IMR-90 (cell line): Measurements from ENCODE around the gene NPAS3. TPM values are rescaled to one million over a fixed set of nuclear protein-coding genes. Genes with fewer than 3 reads are reported as not detected.

ENCODE experiments used
- ATAC-seq: fragments of 200-7000 bp; cut with Tn5 transposase; 2 replicates; pipeline ENCODE4 v1.9.1; 2020; ENCODE audit warnings: low read depth, mild to moderate bottlenecking, moderate library complexity
- BruUV-seq: library from RNA; stranded (reverse); fragments of 400-500 nt; replicated peaks from 2 replicates; lab custom pipeline; 2021; lab: Mats Ljungman, UMichigan
- CTCF ChIA-PET: fragments of 300-600 bp; formaldehyde crosslinking; extraction: SDS; loops from one replicate; lab custom pipeline; 2021; ENCODE audit warnings: antibody characterized with exemption; lab: Yijun Ruan, JAX
- POLR2A ChIA-PET: fragments of 300-600 bp; sonication (Branson Sonifier 250); formaldehyde crosslinking; loops from one replicate; lab custom pipeline; 2022; ENCODE audit warnings: antibody characterized with exemption; ENCODE audit not compliant: unreplicated experiment; lab: Charles Lee
- DNase-seq: peaks from one replicate; pipeline ENCODE4 v3.0.0; 2013
- H2AFZ ChIP-seq: replicated peaks from 2 replicates; pipeline ENCODE3; 2013; ENCODE audit warnings: low read length, mild to moderate bottlenecking; ENCODE audit not compliant: poor library complexity
- H2AK5ac ChIP-seq: 2 replicates; pipeline ENCODE4 v1.6.1; 2013; ENCODE audit warnings: low read depth, low read length, inconsistent platforms
- H2AK9ac ChIP-seq: replicated peaks from 2 replicates; pipeline ENCODE3; 2013; ENCODE audit warnings: mild to moderate bottlenecking, low read depth, low read length, moderate library complexity; ENCODE audit not compliant: poor library complexity
- H2BK120ac ChIP-seq: 2 replicates; pipeline ENCODE4 v1.6.1; 2013; ENCODE audit warnings: low read depth, low read length, inconsistent platforms
- H2BK15ac ChIP-seq: 3 replicates; pipeline ENCODE4 v1.6.1; 2013; ENCODE audit warnings: low read depth, low read length, inconsistent platforms
- H2BK20ac ChIP-seq: 2 replicates; pipeline ENCODE4 v1.6.1; 2013; ENCODE audit warnings: low read depth, mild to moderate bottlenecking, inconsistent platforms, low read length, moderate library complexity
- H2BK5ac ChIP-seq: 2 replicates; pipeline ENCODE4 v1.6.1; 2013; ENCODE audit warnings: mild to moderate bottlenecking, low read depth, low read length, inconsistent platforms; ENCODE audit not compliant: poor library complexity, severe bottlenecking
- H3K14ac ChIP-seq: replicated peaks from 2 replicates; pipeline ENCODE4 v1.6.1; 2013; ENCODE audit warnings: low read depth, low read length, inconsistent platforms
- H3K18ac ChIP-seq: 2 replicates; pipeline ENCODE4 v1.6.1; 2013; ENCODE audit warnings: low read depth, low read length, control low read depth
- H3K23ac ChIP-seq: 2 replicates; pipeline ENCODE4 v1.6.1; 2013; ENCODE audit warnings: low read depth, low read length, inconsistent platforms
- H3K27ac ChIP-seq: 2 replicates; pipeline ENCODE4 v1.5.1; 2013; ENCODE audit warnings: mild to moderate bottlenecking, control low read depth, low read length; ENCODE audit not compliant: insufficient read depth
- H3K27me3 ChIP-seq: 2 replicates; pipeline ENCODE4 v1.6.1; 2013; ENCODE audit warnings: low read length; ENCODE audit not compliant: control insufficient read depth, insufficient read depth
- H3K36me3 ChIP-seq: 2 replicates; pipeline ENCODE4 v1.6.1; 2013; ENCODE audit warnings: low read length, mixed read lengths; ENCODE audit not compliant: control insufficient read depth, insufficient read depth
- H3K4ac ChIP-seq: 2 replicates; pipeline ENCODE4 v1.6.1; 2013; ENCODE audit warnings: low read depth, low read length, inconsistent platforms
- H3K4me1 ChIP-seq: 2 replicates; pipeline ENCODE4 v1.6.1; 2013; ENCODE audit warnings: low read length, mixed read lengths; ENCODE audit not compliant: control insufficient read depth, insufficient read depth
- H3K4me2 ChIP-seq: 2 replicates; pipeline ENCODE4 v1.6.1; 2013; ENCODE audit warnings: low read depth, mild to moderate bottlenecking, control low read depth, low read length, moderate library complexity
- H3K4me3 ChIP-seq: 2 replicates; pipeline ENCODE4 v1.5.1; 2013; ENCODE audit warnings: low read depth, mild to moderate bottlenecking, control low read depth, low read length, moderate library complexity; ENCODE audit not compliant: insufficient read depth
- H3K56ac ChIP-seq: 2 replicates; pipeline ENCODE4 v1.6.1; 2013; ENCODE audit warnings: low read length, inconsistent platforms; ENCODE audit not compliant: insufficient read depth; ENCODE audit errors: extremely low read depth
- H3K79me1 ChIP-seq, 2 experiments: 2 replicates each; pipeline ENCODE4 v1.6.1; 2013; ENCODE audit warnings: low read length in 2 of 2, inconsistent platforms in 1 of 2, low read depth in 1 of 2
- H3K9ac ChIP-seq: 2 replicates; pipeline ENCODE4 v1.6.1; 2013; ENCODE audit warnings: low read depth, low read length, control low read depth
- H3K9me1 ChIP-seq: 2 replicates; pipeline ENCODE4 v1.6.1; 2013; ENCODE audit warnings: low read length, inconsistent platforms; ENCODE audit not compliant: insufficient read depth
- H3K9me3 ChIP-seq: 2 replicates; pipeline ENCODE4 v1.6.1; 2013; ENCODE audit warnings: low read length; ENCODE audit not compliant: control insufficient read depth, insufficient read depth
- H4K20me1 ChIP-seq: 2 replicates; pipeline ENCODE4 v1.6.1; 2013; ENCODE audit warnings: low read length, inconsistent platforms; ENCODE audit not compliant: insufficient read depth
- H4K5ac ChIP-seq: 2 replicates; pipeline ENCODE4 v1.6.1; 2013; ENCODE audit warnings: mild to moderate bottlenecking, low read depth, low read length, control low read depth
- H4K8ac ChIP-seq, 2 experiments: 2 replicates each; pipeline ENCODE4 v1.6.1; 2013; ENCODE audit warnings: low read depth in 2 of 2, low read length in 2 of 2, control low read depth in 1 of 2, inconsistent platforms in 1 of 2
- H4K91ac ChIP-seq: 2 replicates; pipeline ENCODE4 v1.6.1; 2013; ENCODE audit warnings: low read depth, low read length, inconsistent platforms; ENCODE audit not compliant: insufficient read depth
- BHLHE40 ChIP-seq: fragments of 150-350 bp; IDR thresholded peaks from 2 replicates; pipeline ENCODE4 v1.6.1; 2016; ENCODE audit warnings: mild to moderate bottlenecking, low read depth, low read length
- FOS ChIP-seq: fragments of 150-350 bp; IDR thresholded peaks from 2 replicates; pipeline ENCODE4 v1.6.1; 2016; ENCODE audit warnings: low read depth, low read length
- MAFK ChIP-seq: IDR thresholded peaks from 2 replicates; pipeline ENCODE4 v1.6.1; 2012; ENCODE audit warnings: low read depth, low read length, improper control_type of control experiment
- MAZ ChIP-seq: IDR thresholded peaks from 2 replicates; pipeline ENCODE4 v1.6.1; 2012; ENCODE audit warnings: low read depth, mild to moderate bottlenecking, low read length, improper control_type of control experiment, moderate library complexity, borderline replicate concordance
- MXI1 ChIP-seq: IDR thresholded peaks from 2 replicates; pipeline ENCODE4 v1.6.1; 2012; ENCODE audit warnings: low read depth, mild to moderate bottlenecking, low read length, moderate library complexity, borderline replicate concordance
- POLR2A ChIP-seq: IDR thresholded peaks from 2 replicates; pipeline ENCODE4 v1.6.1; 2012; ENCODE audit warnings: mild to moderate bottlenecking, low read depth, low read length
- RAD21 ChIP-seq: IDR thresholded peaks from 2 replicates; pipeline ENCODE4 v1.6.1; 2012; ENCODE audit warnings: low read length, improper control_type of control experiment
- RCOR1 ChIP-seq: IDR thresholded peaks from 2 replicates; pipeline ENCODE4 v1.6.1; 2012; ENCODE audit warnings: mild to moderate bottlenecking, low read length, improper control_type of control experiment; ENCODE audit not compliant: insufficient replicate concordance
- RFX5 ChIP-seq: IDR thresholded peaks from 2 replicates; pipeline ENCODE4 v1.8.0; 2012; ENCODE audit warnings: low read depth, mild to moderate bottlenecking, low read length, moderate library complexity
- SMC3 ChIP-seq: fragments of 150-350 bp; IDR thresholded peaks from 2 replicates; pipeline ENCODE4 v1.6.1; 2016; ENCODE audit warnings: low read depth, mild to moderate bottlenecking, antibody characterized with exemption, low read length, moderate library complexity
- WGBS, 2 experiments: methylation state at CpG; one replicate each; pipeline versions ENCODE4 v1.1.5 to v1.1.7; 2013; ENCODE audit warnings: missing lambda C conversion rate in 2 of 2; ENCODE audit not compliant: insufficient read length in 1 of 2; ENCODE audit errors: extremely low coverage in 2 of 2; 5-methylcytosine and 5-hydroxymethylcytosine counted together
- dilution Hi-C: fragments of 300-500 bp; cut with HindIII; formaldehyde crosslinking; loops from one replicate; pipeline ENCODE4 v1.14.3; 2018; ENCODE audit warnings: low sequenced_read_pairs; ENCODE audit not compliant: unreplicated experiment
- in situ Hi-C: fragments of 300-500 bp; cut with MboI; formaldehyde crosslinking; loops from 3 replicates; pipeline ENCODE4 v1.14.3; 2019; ENCODE audit warnings: low sequenced_read_pairs, inconsistent platforms, mixed read lengths
- intact Hi-C: fragments of 100-400 bp; cut with micrococcal nuclease; formaldehyde crosslinking; loops from 2 replicates; pipeline ENCODE4 v1.10.0; 2022
- polyA plus RNA-seq, 3 experiments: library from polyadenylated mRNA; depleted of rRNA; stranded (reverse); fragments of >200 nt; gene quantifications; 2 replicates each; pipeline ENCODE4 v1.2.3, GENCODE V29; 2012; ENCODE audit warnings: low replicate concordance in 1 of 3
- total RNA-seq: library from RNA; depleted of rRNA; stranded (reverse); fragments of >200 nt; gene quantifications from 2 replicates; pipeline ENCODE4 v1.2.3, GENCODE V29; 2012
- TF ChIP-seq, protein P1 (sequence below): fragments of 150-350 bp; IDR thresholded peaks from 2 replicates; pipeline ENCODE4 v1.6.1; 2016; ENCODE audit warnings: low read depth, mild to moderate bottlenecking, low read length, moderate library complexity, borderline replicate concordance
- TF ChIP-seq, protein P2 (sequence below): fragments of 150-350 bp; IDR thresholded peaks from 2 replicates; pipeline ENCODE4 v1.6.1; 2017; ENCODE audit warnings: mild to moderate bottlenecking, antibody characterized with exemption, low read length, low read depth

Gene NPAS3
- total and polyA plus RNA-seq, 2 of the 4 experiments (the other 2 are of a cell fraction) = not detected

DNA sequence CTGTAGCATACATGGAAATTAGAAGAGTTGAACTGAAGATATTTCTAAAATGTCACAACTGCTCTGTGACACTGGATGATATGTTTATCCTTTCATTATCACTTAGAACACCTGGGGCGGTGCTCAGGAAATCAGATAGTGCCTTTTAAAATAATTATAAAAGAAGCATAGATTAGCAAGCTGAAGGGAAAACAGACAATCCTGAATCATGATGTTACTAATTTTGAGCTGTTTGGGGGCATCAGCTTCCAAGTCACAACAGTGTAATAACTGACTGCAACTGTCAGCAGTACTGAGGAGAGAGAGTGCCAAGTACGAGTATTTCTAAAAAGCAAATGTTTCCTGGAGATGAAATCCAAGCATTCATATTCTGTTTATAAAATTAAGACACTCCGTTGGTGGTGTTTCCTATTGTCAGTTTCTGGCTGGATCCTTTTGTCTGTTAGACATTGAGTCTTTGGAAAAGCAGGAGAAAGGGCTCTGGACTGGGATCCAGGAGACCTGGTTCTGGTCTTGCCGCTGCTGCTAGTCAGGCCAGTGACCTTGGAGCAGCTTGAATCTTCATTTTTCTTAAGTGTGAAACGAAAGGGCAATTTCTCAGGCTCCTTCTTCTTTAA is 632.1 kb downstream of the NPAS3 start:
- no TSS peak for BruUV-seq
- TF ChIP-seq RAD21 (no peak), BHLHE40 (no peak), POLR2A (no peak), RFX5 (no peak), MAFK (no peak), RCOR1 (no peak), MAZ (no peak), SMC3 (no peak), MXI1 (no peak), FOS (no peak)
- TF ChIP-seq, protein P1, sequence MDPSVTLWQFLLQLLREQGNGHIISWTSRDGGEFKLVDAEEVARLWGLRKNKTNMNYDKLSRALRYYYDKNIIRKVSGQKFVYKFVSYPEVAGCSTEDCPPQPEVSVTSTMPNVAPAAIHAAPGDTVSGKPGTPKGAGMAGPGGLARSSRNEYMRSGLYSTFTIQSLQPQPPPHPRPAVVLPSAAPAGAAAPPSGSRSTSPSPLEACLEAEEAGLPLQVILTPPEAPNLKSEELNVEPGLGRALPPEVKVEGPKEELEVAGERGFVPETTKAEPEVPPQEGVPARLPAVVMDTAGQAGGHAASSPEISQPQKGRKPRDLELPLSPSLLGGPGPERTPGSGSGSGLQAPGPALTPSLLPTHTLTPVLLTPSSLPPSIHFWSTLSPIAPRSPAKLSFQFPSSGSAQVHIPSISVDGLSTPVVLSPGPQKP = no peak
- TF ChIP-seq, protein P2, sequence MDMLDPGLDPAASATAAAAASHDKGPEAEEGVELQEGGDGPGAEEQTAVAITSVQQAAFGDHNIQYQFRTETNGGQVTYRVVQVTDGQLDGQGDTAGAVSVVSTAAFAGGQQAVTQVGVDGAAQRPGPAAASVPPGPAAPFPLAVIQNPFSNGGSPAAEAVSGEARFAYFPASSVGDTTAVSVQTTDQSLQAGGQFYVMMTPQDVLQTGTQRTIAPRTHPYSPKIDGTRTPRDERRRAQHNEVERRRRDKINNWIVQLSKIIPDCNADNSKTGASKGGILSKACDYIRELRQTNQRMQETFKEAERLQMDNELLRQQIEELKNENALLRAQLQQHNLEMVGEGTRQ = no peak
- no peaks in the 10 kb centered on the region for H4K20me1 ChIP-seq
- H3K9me3 ChIP-seq = no peaks in the 10 kb centered on the region
- ChIA-PET POLR2A (no interaction called here), CTCF (no interaction called here)
- H2BK15ac ChIP-seq = no peak overlapping the region
- no peak overlapping the region for H4K5ac ChIP-seq
- H2AK5ac ChIP-seq = no peak overlapping the region
- no peak overlapping the region for H2BK20ac ChIP-seq
- H2AK9ac ChIP-seq = no peak overlapping the region
- no peak overlapping the region for H3K56ac ChIP-seq
- no CpG with 5 or more reads among the region's 5 CpGs for WGBS, 2 experiments
- no peak overlapping the region for H3K4ac ChIP-seq
- H3K36me3 ChIP-seq = no peaks in the 10 kb centered on the region
- in situ Hi-C loops (no loop called here), intact Hi-C loops (no loop called here), dilution Hi-C loops (no loop called here)
- no peaks in the 10 kb centered on the region for H3K79me1 ChIP-seq
- H2BK120ac ChIP-seq = no peak overlapping the region
- no peak overlapping the region for H3K27ac ChIP-seq
- H3K9ac ChIP-seq = no peak overlapping the region
- no peak overlapping the region for H3K14ac ChIP-seq
- no peak overlapping the region for H2BK5ac ChIP-seq
- no peak overlapping the region for H4K8ac ChIP-seq
- H3K23ac ChIP-seq = no peak overlapping the region
- DNase-seq (no peak), ATAC-seq (no peak)
- no peaks in the 10 kb centered on the region for H3K4me1 ChIP-seq
- H2AFZ ChIP-seq = no peak overlapping the region
- no peak overlapping the region for H3K18ac ChIP-seq
- H3K27me3 ChIP-seq = no peaks in the 10 kb centered on the region
- no peak overlapping the region for H3K4me2 ChIP-seq
- H3K9me1 ChIP-seq = no peaks in the 10 kb centered on the region
- H4K91ac ChIP-seq = no peak overlapping the region
- no peak overlapping the region for H3K4me3 ChIP-seq
